Measurements from ENCODE around the gene HOXB3.

Gene HOXB3

DNA sequence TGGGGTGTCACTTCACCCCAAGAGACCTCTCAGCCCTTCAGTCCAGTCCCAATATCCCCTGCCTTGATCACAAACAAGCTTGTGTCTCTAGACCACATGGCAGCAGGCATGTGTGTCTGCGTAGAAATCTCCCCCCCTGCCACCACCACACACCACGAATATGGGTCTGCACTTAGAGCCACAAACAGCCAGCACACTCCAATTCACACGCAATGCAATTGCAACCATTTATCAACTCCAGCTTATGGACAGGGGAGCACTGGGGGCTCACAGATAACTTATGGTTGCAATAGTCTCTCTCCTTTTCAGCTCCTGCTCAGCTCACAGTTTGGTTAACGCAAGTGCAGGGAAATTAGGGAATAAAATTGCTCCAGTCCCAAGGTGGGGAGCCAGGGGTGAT lies 33.5 kb upstream of the HOXB3 start:
- no peak overlapping the region for H3K27ac ChIP-seq
- TF ChIP-seq ZFX (IDR thresholded peaks at IDR 0.05) = no peak
- TF ChIP-seq, protein P1, sequence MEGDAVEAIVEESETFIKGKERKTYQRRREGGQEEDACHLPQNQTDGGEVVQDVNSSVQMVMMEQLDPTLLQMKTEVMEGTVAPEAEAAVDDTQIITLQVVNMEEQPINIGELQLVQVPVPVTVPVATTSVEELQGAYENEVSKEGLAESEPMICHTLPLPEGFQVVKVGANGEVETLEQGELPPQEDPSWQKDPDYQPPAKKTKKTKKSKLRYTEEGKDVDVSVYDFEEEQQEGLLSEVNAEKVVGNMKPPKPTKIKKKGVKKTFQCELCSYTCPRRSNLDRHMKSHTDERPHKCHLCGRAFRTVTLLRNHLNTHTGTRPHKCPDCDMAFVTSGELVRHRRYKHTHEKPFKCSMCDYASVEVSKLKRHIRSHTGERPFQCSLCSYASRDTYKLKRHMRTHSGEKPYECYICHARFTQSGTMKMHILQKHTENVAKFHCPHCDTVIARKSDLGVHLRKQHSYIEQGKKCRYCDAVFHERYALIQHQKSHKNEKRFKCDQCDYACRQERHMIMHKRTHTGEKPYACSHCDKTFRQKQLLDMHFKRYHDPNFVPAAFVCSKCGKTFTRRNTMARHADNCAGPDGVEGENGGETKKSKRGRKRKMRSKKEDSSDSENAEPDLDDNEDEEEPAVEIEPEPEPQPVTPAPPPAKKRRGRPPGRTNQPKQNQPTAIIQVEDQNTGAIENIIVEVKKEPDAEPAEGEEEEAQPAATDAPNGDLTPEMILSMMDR (conservative IDR thresholded peaks at IDR 0.05) = no peak

DNA sequence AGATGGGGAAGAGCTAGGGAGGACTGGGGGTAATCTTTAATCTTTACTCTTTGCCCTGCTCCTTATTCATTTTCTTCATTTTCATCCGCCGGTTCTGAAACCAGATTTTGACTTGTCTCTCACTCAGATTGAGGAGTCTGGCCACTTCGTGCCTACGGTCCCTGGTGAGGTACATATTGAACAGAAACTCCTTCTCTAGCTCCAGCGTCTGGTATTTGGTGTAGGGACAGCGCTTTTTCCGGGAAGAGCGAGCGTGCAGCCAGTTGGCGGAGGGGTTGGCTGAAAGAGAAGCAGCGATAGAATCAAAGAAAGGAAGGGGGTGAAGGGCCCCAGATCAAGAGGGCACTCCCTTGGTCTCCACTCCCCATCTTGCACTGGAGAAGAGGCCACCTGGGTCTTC lies 32.8 kb upstream of the HOXB3 start:
- no peak overlapping the region for H3K27ac ChIP-seq
- TF ChIP-seq ZFX (IDR thresholded peaks at IDR 0.05) = no peak
- TF ChIP-seq, protein P1 (conservative IDR thresholded peaks at IDR 0.05) = no peak

DNA sequence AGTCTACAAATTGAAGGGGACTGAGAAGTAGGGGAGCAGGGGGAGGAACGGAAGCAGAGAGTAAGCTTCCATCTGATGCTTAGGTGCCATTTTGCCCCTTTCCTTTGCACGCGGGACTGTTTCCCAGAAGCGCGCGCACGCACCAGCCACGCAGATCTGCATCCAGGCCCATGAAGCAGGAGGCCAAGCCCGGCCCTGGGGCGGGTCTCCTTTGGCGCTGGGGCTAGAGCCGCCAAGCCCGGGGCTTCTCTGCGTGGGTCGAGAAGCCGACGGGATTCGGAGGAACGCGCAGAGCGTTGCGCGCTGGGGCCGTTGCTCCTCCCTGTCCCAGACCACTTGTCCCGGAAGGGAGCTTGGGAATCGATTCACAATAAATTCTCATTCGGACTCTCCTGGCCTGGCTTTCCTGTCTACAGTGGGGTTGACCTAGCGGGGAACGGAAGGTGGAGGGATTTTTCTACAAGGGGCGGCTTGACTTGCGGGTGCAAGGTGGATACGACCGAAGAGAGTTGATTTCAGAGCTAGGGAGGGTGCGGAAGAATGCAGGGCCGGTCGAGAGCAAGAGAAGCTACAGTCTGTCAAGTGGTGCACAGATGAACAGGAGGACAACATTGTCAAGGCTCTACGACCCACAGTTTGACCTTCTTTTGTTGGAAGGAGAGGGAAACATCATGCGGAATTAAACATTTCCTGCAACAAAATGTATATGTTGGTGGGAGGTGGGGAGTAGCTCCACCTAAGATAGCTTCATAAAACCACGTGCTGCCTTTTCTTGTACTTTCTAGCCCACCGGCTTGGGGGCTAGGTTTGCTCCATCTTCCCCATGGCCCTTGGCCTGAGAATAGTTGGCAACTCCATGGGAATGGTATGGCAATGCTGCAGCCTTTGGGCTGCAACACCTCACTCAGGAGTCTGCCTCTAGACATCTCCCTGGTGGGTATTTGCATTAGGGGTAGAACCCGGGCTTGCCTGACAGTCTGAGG lies 31.7 kb upstream of the HOXB3 start:
- TF ChIP-seq, protein P1 (conservative IDR thresholded peaks at IDR 0.05) = no peak
- no peak overlapping the region for H3K27ac ChIP-seq

DNA sequence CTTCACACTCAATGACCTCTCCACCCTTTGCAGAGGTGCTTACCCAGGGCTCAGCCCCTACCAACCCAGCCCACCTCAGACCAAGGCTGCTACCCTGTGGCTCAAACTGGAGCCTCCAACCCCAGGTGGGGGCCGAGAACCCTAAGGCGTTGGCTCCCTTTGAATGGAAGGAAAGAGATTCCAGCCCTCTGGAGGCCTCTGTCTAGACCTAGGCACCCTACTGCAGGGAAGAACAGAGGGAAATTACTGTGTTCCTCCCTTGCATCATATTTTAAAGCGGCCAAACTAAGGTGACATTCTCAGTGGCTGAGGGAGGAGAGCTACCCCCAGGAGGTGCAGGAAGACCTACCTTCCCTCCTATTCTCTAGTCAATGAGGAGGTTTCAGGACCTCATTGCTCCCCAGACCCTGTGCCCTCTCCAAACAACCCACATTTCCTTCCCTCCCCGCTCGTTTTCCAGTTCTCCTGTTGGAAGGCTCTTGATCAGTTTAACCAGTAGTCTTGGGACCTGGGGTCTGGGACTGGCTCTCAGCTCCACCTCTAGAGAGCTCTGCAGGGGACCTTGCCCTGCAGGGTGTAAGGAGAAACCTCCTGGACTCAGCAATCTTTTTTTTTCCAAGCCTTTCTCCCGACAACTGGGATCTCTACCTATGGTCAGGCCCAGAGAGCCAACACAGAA lies 30.6 kb upstream of the HOXB3 start:
- TF ChIP-seq, protein P1 (conservative IDR thresholded peaks at IDR 0.05) = no peak
- no peak for TF ChIP-seq ZFX (IDR thresholded peaks at IDR 0.05)
- no peak overlapping the region for H3K27ac ChIP-seq

DNA sequence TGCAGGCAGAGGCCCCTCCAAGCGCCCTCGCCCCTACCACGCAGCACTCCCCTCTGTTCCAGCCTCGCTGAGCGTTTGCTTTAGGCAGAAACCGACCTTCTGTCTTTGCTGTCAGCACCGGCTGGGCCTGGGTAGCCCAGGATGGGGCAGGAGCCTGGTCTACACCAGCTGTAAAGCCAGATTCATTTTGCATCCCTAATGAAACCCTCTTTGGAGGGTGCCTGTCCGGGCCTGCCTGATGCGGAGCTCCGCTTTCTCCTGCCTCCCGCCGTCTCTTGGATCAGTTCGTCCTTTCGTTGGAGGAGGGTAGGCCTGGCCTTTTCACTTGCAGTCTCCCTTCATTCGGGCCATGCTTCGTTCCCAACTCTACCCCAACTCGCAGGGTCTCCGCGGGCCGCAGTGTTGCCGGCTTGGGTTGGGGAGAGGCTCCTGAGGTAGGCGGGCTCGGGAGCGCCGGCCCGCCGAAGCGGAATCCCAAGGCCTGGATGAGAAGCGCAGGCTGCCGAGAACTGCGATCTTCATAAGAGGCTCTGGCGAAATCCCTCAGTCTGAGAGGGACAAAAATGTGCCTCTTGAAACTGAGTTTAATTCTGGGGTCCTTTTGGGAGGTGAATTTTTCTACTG lies 29.9 kb upstream of the HOXB3 start:
- TF ChIP-seq, protein P1 (conservative IDR thresholded peaks at IDR 0.05) = no peak
- TF ChIP-seq ZFX (IDR thresholded peaks at IDR 0.05) = no peak
- no peak overlapping the region for H3K27ac ChIP-seq

DNA sequence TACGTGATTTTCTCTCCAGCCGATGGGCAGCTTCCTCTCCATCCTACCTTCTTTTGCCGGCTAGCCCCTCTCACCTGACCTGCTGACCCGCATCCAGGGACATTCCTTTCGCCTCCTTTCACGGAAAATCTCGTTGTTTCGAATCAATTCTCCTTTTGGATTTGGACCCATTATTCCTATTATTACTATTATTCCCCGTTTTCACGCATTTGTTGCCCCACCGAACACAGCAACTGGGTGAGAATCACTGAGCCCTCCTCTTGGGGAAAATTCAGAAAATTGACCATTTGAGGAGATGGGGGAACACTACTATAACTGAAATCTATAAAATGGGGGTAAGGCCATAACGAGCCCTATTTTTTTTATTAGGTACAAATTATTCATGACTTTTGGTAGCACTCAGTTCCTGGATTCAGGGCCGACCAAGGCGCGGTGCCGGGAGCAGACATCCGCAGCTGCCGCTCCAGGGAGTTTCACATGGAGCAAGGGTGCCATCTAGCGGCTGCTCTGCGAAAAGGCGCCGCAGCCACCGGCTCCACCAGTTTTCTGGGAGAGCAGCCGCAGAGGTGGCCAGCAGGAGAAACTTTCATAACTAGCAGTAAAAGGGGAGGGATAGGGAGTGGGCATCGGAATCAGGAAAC lies 28.3 kb upstream of the HOXB3 start:
- TF ChIP-seq ZFX (IDR thresholded peaks at IDR 0.05) = no peak
- TF ChIP-seq, protein P1 (conservative IDR thresholded peaks at IDR 0.05) = peak; percentile 99
- no peak overlapping the region for H3K27ac ChIP-seq
